NK-92 treated with Interleukin-12 subunit alpha and Interleukin-12 subunit beta, amount 100 ng/mL, for 24 hours (cell line): Measurements from ENCODE around the gene MS4A14.
"Not testable (repeated sequence)": the region's sequence is repeated elsewhere in the genome, so short reads cannot be mapped to it uniquely, and the experiment has no call there.

ENCODE experiments used
- DNase-seq: peaks from one replicate; lab custom pipeline; 2025; lab: John Stamatoyannopoulos, UW

MS4A14 gene

GRCh38 chr11:60390419-60390818 lies 5.8 kb upstream of the MS4A14 start:
- DNase-seq = no peak

- no peak for DNase-seq
Observed at GRCh38 chr11:60392361-60392760, 3.9 kb upstream of the MS4A14 start.

DNA sequence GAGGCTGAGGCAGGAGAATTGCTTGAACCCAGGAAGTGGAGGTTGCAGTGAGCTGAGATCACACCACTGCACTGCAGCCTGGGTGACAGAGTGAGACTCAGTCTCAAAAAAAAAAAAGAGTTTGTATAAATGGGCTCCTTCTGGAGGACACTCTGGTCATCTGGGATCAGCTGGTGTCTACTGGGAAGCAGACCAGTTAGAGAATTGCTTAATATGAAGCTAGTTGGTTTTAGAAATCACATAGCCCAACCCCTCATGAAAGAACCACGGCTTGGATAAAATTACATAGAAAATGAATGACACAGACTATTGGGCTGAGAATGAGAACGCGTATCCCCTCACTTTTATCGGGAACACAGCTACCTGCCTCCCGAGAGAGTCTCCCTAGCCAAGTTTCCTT lies 3.2 kb upstream of the MS4A14 start:
- DNase-seq = no peak

GRCh38 chr11:60394666-60395380 lies 1.4 kb upstream of the MS4A14 start:
- no peak for DNase-seq

GRCh38 chr11:60396799-60397198 lies 540 bp downstream of the MS4A14 start:
- DNase-seq = no peak

GRCh38 chr11:60420015-60420414 lies 23.8 kb downstream of the MS4A14 start:
- no peak for DNase-seq

- DNase-seq = no peak
Observed at GRCh38 chr11:60422609-60423008, 26.4 kb downstream of the MS4A14 start.

DNA sequence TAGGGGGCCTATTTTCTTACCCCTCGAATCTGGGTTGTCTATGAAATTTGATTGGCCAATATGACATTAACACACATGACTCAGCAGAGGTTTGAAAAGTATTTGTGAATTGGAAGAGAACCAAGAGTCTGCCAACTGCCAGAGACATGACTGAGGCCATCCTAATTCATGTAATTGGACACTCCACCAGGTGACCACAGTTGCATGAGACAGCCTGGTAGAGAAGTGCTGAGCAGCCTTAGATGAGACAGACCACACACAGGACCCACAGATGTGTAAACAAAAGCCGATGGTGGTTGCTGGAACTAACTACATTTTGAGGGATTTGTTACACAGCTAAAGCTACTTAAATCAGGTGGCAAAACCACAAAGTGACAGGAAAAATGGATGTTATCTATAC lies 32.3 kb downstream of the MS4A14 start:
- no peak for DNase-seq

DNA sequence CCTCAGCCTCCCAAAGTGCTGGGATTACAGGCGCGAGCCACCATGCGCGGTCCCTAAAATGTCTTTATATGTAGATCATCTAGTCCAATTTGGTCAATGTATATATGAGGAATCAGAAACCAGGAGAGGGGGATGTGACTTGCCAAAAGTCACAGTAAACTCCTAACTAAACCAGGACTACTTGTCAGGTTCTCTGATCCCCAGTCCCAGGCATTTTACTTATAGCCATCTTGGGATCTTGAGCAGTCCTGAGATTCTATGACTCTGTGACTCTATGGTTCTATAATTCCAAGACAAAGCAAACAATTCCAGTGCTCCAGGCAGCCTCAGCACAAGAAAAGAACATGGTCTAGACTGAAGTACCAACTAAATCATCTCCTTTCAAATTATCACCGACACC lies 33.0 kb downstream of the MS4A14 start, which contains the start of gene MS4A5:
Gene MS4A5, plus strand, starts transcription at position 301 of the 400 bp plus-strand sequence. CDS start 103 bp downstream, outside the sequence.
- no peak for DNase-seq

- DNase-seq = no peak
Observed at GRCh38 chr11:60431251-60431650, 35.0 kb downstream of the MS4A14 start.

GRCh38 chr11:60433401-60433800 lies 37.1 kb downstream of the MS4A14 start:
- DNase-seq = no peak

- DNase-seq = no peak
Observed at GRCh38 chr11:60447070-60447469, 50.8 kb downstream of the MS4A14 start.

DNA sequence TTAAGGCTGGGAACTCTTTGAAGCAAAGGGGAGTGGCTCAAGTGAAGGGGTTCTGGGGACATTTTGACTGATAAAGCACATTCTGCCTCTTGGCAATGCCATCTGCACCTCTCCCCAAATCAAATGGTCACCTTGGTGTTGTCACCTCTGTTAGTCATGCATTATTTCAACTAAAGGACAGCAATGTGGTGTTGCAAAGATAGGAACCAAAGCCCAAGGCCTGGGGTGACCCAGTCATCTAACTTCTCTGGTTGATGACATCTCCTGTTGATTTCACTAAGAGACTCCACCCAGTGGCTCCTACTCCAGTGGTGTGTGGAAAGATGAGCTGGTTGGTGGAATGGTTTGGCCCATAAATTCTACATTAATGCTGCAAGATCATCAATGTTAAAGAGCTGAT lies 51.6 kb downstream of the MS4A14 start:
- DNase-seq = no peak

- not testable (repeated sequence) for DNase-seq
Observed at GRCh38 chr11:60451185-60451584, 54.9 kb downstream of the MS4A14 start.

DNA sequence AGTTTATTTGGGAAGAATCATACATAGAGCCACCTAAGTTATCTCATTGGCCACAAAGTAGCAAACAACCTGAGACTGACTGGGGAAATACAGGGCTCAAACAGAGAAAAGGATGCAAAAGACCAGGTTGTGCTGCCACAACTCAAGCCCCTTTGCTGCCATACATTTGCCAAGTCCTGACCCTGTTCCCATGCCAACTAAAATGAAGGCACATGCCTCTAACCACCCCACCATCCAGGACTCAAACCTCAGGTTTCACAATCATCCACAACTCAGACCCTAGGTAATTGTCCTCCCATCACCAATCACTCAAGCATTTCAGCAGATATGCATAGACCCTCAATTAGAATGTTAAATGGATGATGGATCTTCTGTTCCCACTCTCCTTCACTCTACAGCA lies 58.0 kb downstream of the MS4A14 start:
- no peak for DNase-seq

- DNase-seq = no peak
Observed at GRCh38 chr11:60455531-60456042, 59.3 kb downstream of the MS4A14 start, which contains the start of gene MS4A1. Gene MS4A1, plus strand, starts transcription at chr11:60455847. Its CDS starts 6,528 bp downstream, at chr11:60462375.

DNA sequence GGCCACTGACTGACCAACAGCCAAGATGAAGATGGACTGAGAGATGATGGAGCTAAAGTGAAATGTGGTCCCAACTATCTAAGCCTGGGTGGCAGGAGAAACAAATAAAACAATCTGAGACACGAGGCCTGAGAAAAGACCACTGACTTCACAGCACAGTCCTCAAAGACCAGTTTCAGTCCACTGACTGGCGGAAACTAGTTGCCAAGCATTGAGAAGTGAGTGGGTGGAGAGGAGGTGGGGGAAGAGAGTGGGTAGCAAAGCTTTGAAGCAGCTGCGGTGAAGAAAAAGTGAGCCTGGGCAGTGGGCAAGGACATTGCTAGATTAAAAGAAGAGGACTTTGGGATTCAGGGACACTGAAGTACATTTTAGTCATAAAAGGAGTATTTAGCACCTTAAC lies 61.3 kb downstream of the MS4A14 start:
- no peak for DNase-seq

DNA sequence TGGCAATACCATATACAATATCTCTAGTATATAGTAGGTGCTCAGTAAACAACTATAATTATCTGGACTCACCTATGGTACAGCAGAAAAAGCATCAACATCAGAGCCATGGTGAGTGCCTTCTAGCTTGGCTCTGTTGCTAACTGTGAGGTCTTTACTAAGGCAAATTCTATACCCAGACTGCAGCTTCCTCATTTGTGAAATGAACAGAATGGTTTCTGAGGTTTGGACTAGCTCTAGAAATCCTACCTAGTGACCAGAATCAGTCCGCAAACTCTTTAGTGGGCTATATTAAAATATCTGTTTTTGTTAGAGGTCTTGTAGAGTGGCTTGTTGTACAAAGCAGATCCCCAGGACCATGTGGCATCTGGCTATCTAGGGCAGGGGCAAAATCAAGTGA lies 63.1 kb downstream of the MS4A14 start:
- no peak for DNase-seq
